ENCODE measurements around the gene GRIK4.

DNA sequence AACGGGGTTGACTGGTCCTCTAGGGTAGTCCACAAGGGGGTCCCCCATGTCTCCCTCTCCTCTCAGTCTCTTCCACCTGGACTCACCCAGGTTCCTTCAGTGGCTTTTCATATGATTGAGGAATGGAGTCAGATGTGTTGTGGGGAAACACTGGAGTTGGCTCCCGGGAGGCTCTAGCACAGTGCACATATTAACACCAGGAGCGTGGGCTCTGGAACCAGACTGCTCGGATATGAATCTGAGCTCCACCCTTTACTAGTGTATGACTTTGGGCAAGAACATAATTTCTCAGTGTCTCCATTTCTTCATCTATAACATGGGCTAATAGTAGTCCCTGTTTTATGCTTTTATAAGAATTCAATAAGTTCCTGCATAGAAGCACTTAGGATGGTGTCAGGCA, 157.0 kb downstream of the GRIK4 start:
- TF ChIP-seq CTCF (IDR thresholded peaks at IDR 0.05; ENCODE audit: insufficient read depth, low read depth, low read length), result no peak
- TF ChIP-seq EZH2 (IDR thresholded peaks at IDR 0.05; ENCODE audit: insufficient read depth, low read length), result no peak
